ENCODE data around the gene MB.

DNA sequence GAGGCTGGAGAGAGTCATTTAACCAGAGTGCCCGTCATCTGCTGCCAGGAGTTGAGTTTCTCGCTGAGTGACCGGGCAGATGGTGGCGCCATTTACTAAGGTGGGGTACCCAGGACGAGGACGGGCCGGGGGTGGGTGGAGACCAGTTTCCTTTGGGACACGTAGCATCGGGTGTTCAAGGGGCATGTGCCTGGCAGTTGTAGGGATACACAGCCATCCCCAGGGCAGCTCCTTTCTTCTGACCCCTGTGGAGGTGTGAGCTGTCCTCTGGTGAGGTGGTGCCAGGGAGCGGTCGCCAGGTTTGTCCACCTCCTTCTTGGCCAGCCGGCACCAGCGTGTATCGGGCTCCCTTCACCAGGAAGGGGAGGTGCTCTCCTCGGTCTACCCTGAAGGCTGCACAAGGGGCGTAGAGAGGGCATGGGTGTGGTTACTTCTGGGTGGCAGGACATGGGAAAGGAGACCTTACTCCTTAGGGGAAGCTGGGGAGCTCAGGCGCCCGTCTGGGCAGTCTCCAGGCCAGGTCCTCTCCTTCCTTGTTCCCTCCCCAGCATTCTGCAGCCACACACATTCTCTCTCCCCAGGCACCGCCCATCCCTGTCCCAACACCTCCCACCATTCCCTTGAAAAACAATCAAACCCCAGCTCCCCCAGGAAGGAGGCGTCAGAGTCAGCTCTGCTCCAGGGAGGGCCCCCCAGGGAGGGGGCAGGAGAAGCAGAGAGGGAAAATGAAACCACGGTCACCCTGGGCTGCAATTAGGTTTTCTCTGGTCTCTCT lies 10.3 kb upstream of the MB start:
- TF ChIP-seq, protein P1, sequence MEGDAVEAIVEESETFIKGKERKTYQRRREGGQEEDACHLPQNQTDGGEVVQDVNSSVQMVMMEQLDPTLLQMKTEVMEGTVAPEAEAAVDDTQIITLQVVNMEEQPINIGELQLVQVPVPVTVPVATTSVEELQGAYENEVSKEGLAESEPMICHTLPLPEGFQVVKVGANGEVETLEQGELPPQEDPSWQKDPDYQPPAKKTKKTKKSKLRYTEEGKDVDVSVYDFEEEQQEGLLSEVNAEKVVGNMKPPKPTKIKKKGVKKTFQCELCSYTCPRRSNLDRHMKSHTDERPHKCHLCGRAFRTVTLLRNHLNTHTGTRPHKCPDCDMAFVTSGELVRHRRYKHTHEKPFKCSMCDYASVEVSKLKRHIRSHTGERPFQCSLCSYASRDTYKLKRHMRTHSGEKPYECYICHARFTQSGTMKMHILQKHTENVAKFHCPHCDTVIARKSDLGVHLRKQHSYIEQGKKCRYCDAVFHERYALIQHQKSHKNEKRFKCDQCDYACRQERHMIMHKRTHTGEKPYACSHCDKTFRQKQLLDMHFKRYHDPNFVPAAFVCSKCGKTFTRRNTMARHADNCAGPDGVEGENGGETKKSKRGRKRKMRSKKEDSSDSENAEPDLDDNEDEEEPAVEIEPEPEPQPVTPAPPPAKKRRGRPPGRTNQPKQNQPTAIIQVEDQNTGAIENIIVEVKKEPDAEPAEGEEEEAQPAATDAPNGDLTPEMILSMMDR (IDR thresholded peaks at IDR 0.05), result no peak
- no peak for TF ChIP-seq POLR2A (IDR thresholded peaks at IDR 0.05)

Measured in lower leg skin (tissue), 3 donors.